IPS DF 4.7 (cell line): ENCODE measurements around the gene DYNC1LI1.
"Not testable (repeated sequence)": the region's sequence is repeated elsewhere in the genome, so short reads cannot be mapped to it uniquely, and the experiment has no call there.

ENCODE experiments used
- DNase-seq: peaks from one replicate; pipeline ENCODE4 v3.0.0-alpha.2; 2013; ENCODE audit warnings: low spot score; ENCODE audit errors: extremely low read depth

Gene DYNC1LI1

DNA sequence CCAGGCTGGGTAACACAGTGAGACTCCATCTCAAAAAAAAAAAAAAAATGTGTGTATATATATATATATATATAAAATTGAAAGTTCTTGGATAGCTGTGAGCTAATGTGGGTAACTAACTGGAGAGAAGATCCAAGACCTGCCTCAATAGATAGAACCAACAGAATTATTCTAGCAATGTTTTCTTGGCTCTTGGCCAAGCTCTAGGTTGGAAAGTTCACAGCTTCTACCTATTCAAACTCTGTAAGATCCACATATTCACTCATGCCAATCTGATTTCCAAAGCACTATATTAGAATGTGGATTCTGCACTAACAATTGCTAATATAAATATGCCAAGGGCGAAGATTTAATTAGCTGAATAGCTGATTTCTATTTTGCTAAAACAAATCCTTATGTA lies 38.2 kb downstream of the DYNC1LI1 start:
- no peak for DNase-seq

DNA sequence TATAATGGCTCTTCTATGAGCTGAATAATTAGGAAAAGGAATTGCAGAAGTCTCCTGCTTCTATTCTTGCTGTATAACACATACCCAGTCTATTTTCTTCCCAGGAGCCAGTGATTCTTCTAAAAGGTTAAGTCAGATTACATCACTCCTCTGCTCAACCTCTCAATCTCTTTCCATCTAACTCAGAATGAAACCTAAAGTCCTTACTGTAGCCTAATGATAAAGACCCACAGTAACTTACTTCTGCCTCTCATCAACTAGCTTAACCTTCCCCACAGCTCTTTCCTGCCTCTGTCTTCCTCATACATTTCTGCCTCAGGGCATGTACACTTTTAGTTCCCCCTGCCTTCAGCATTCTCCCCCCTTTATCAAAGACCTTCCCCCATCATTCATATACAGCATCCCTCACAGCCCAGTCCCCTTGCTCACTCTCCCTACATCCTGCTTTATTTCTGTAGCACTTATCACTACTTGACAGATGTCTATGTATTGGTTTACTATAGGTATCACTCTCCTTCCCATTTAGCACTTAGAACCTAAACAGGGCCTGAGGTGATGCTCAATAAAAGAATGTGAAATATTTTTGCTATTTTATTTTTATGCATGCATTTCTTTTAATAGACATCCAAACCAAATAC lies 39.5 kb downstream of the DYNC1LI1 start:
- DNase-seq = no peak

DNA sequence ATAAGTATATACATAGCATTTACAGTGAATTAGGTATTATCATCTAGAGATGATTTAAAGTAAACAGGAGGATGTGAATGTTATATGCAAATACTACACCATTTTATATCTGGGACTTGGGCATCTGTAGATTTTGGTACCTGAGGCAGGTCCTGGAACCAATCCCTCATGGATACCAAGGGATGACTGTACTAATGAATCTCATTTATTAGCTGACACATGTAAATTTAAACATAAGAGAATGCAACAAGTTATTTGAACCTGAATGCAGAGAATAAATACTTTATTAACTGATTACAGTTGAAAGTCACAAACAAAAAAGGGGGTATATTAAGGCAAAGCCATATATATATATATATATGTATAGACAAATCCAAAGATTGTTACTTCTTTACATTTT lies 44.9 kb downstream of the DYNC1LI1 start:
- DNase-seq = no peak

DNA sequence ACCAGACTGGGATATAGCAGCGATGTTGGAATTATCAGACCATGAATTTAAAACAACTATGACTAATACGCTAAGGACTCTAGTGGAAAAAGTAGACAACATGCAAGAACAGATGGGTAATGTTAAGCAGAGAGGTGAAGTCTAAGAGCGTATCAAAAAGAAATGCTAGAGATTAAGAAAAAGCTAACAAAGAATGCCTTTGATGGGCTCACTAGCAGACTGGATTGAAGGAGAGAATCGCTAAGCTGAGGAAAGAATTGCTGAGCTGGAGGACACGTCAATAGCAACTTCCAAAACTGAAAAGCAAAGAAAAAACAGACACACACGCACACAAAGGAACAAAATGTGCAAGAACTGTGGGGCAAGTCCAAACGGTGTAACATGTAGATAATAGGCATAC lies 48.0 kb downstream of the DYNC1LI1 start:
- no peak for DNase-seq

DNA sequence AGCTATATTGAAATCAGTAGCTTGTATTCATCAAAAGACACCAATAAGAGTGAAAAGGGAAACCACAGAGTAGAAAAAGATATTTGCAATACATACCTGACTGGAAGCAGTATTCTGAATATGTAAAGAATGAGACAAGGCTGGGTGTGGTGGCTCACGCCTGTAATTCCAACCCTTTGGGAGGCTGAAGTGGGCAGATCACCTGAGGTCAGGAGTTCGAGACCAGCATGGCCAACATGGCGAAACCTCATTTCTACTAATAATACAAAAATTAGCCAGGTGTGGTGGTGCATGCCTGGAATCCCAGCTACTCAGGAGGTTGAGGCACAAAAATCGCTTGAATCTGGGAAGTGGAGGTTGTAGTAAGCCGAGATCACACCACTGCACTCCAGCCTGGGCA lies 51.7 kb downstream of the DYNC1LI1 start:
- not testable (repeated sequence) for DNase-seq

DNA sequence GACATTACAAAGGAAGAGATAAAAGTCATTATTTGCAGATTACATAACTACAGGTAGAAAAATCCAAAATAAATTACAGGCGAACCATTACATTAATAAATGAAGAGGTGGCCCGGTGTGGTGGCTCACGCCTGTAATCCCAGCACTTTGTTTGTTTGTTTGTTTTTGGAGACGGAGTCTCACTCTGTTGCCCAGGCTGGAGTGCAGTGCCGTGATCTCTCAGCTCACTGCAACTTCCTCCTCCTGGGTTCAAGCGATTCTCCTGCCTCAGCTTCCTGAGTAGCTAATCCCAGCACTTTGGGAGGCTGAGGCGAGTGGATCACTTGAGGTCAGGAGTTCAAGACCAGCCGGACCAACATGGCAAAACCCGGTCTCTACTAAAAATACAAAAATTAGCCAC lies 53.9 kb downstream of the DYNC1LI1 start:
- DNase-seq = not testable (repeated sequence)

DNA sequence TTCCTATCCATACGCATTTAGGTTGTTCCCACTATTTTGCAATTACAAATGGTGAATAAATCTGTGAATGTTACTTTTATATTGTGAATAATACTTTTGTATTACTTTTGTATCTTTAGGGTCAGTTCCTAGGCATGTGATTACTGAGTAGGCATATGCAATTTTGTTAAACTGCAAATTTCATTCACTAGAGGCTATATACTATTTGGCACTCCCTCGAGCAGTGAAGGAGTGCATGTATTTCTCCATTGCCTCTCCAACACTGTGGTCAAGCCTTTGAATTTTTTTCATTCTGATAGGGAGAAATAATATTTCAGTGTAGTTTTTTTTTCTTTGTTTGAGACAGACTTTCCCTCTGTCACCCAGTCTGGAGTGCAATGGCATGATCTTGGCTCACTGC lies 59.7 kb downstream of the DYNC1LI1 start:
- no peak for DNase-seq

DNA sequence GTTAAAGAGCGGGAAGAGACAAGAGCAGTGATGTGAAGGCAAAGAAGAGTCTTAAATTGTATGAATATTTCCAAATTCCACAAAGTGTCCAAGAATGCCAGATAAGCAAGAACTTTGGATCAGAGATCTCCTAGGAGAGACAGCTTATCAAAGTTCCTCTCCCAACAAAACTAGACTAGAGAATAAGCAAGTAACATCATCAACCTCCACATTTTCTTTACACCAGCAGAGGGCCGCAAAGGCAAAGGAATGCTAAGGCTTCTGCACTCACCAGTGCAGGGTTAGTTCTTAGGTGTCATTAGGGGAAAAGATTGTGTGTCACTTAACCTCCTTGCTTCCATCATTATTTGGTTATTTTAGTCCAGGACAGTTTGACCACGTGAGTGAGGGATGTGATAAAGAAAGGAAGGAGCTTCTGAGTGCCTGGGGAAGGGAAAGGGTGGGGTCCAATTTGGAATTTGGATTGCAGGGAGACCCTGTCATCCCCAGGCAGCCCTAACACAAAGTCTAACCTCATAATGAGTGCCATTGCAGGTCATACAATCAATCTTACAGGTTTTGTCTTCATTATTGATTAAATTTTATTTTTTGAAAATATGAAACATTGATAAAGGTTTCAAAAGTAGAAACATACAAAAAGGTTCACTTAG lies 60.5 kb downstream of the DYNC1LI1 start:
- DNase-seq = no peak

DNA sequence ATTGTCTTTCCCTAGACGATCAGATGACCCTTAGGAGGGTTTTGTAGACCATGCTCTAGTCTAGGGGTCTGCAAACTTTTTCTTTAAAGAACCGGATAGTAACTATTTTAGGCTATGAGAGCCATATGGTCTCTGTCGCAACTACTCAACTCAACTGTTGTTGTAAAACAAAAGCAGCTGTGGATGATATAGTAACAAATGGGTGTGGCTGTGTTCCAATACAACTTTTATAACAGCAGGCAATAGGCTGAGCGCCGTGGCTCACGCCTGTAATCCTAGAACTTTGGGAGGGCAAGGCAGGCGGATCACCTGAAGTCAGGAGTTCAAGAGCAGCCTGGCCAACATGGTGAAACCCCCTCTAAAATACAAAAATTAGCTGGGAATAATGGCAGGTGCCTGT lies 61.9 kb downstream of the DYNC1LI1 start:
- no peak for DNase-seq

DNA sequence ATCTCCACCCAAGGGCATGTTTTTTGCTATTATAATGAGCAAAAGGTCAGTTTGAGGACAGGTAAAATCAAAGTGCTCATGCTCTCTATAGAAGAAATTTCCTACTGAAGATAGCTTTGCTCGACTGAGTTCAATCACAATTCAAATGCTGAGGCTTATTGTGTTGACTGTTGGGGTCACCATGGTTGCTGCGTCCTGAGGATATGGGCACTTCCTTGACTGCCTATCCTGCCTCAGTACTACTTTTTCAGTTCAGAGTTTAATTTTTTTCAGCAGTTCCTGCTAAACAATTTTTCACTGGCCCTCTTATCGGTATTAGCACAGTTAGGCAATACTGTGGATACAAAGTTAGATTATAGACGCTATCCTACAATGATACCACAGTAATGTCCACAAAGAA lies 64.2 kb downstream of the DYNC1LI1 start:
- DNase-seq = no peak

DNA sequence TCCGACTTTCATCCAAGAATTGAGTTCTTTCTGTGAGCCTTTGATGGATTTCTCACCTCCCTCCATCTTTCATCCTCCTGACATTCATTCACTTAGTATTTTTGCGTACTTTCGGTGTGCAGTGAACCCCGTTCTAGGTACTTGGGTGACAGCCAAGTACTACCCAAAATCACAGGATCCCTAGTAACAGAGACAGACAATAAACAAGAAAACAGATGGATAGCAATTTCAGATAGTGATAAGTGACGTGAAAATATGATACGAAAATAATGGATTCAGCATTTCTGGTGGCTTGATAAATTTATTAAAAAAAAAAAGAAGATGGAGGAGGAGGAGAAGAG lies 67.7 kb downstream of the DYNC1LI1 start:
- DNase-seq = no peak

DNA sequence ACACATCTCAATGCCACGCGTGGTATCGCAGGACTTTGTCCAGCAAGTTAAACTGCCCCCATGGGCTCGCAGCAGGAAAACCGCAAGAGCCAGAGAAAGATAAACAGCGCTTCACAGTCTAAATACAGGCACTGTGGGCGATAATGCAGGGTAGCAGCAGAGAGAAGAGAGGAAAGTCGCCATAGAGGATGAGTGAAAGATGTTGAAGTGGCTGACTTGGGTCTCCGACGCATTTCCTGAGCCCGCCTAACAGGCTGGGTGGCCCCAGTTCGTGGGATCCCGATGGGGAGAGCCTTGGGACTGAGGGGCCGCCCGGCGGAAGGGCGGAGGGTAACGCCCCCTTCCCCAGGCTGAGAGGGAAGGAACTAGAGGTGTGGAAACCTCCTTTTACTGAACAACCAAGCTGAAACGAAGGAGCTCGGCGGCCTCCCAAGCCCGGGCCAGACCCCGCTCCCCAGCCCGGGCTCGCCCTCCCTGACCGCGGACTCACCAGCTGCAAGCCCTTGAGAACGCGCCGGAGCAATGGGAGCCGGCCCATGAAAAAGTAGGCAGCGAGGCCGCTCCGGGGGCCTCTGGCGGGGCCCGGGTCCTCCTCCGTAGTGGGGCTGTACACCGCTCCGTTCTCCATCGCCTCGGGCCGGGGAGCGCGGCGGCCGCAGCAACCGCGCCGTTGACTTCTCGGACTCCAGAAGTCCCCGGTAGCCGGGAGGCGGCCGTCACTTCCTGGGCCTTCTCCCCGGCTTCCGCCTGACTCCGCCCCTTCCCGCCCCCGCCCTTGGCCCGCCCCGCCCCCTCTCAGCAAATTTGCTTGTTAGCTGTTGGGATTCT lies 68.3 kb downstream of the DYNC1LI1 start, which contains the start of gene CMTM6:
CMTM6 (minus strand) TSS at position 735 of the 828 bp plus-strand sequence; CDS start at position 628, 107 bp downstream.
- no peak for DNase-seq

DNA sequence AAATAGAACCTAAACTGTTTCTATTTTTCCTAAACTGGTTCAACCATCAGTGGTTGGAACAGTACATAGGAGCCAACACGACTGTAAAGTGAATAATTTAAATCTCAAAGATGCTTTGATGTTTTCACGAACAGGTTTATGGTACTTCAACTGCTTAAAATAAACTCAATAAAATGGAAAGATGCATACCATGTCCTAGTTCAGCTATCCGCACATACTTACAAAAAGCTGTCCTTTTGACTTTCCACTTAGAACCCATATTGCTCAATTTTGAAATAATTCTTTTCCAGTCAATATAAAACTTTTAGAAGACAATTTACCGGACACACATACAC lies 68.9 kb downstream of the DYNC1LI1 start:
- DNase-seq = no peak

DNA sequence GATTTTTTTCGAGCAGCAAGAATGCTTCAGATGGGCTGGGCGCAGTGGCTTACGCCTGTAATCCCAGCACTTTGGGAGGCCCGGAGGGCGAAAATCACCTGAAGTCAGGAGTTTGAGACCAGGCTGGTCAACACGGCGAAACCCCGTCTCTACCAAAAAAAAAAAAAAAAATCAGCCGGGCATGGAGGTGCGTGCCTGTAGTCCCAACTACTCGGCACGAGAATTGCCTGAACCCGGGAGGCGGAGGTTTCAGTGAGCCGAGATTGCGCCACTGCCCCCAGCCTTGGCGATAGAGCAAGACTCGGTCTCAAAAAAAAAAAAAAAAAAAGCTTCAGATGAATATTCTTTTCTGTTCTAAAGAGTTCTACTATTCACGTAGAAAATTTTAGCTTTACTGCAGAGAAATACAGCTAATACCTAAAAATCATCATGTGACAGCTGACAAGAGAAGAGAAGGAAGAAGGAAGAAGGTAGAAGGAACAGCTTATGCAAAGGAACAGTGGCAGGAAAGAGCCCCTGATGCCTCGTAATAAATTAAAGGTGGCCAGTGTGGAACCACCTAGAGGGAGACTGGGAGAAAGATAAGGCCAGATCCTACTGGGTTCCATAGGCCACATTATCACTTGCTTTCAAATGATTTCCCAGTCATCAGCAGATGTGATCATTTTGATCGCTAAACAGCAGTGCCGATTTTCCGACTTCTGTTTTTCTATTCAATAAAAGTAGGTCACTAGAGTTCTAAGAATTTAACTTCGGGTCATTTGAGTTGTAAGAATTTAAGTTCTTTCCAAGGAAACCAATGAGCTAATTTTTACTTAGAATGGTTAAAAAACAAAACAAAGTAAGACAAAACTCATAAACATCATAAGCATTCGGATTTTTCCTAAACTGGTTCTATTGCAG lies 69.5 kb downstream of the DYNC1LI1 start:
- DNase-seq = no peak

DNA sequence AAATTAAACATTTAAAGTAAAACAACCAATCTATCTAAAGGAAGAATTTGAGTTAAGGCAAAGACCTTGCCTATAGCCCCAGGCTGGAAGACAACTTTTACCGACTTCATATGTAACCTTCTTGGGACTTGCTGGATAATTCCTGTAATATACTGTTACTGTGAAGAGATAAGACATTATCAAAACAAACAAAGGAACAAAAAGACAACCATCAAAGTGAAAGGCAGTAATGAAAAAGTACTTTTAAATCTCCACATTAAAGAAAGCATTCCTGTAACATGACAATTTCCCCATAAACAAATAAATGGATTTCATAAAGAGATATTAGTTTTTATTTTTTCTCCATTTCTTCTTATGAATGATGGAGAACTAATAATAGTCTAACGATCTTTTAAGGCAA lies 70.4 kb downstream of the DYNC1LI1 start:
- DNase-seq = no peak

DNA sequence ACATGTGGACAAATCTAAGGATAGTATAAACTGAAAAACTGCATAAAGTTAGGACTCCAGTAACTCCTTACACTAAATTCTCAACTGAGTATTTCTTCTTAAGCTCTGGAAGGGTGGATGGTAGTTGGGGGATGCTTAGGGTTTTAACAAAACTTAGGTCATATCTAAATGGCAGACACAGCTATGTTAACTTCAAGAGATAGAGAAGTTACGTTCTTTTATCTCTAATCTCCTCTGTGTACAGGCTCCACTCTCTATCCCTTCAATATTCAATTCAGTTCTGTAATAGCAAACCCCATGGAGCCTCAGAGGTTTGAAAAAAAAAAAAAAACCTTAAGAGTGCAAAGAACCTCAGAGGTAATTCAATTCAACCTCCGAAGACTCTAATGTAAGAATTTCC lies 71.1 kb downstream of the DYNC1LI1 start:
- no peak for DNase-seq

DNA sequence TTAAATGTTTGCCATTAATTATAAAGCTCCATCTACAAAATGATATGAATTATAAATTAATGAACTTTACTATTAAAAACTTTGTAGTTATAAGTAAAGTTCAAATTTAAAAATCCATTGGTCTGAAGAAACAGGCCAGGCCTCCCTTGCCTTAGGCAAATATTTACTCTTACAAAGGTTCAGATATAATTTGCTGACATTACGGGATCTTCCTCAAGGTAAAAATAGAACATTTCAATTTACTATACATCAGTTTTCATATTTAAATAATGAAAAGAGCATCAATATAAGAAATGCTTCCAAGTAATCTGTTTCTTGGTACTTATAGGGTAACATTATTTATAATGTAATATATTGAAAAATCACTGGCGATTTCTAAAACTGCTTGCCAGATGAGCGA lies 71.7 kb downstream of the DYNC1LI1 start:
- DNase-seq = no peak

DNA sequence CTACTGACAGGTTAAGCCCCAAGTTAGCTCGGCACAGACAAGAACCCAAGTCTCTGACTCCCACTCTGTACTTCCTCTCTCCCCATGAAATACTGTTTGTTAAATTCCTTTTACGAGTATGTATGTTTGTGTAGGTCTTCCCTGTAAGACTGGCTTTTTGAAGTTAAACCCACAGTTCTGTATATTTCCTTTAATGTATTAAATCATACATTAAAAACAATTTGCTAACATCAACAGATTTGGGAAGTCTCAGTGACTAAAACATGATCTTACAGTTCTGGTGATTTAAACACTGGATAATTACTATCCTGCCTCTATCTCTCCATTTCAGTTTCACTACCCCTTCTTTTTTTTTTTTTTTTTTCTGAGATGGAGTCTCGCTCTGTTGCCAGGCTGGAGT lies 72.4 kb downstream of the DYNC1LI1 start:
- DNase-seq = no peak

DNA sequence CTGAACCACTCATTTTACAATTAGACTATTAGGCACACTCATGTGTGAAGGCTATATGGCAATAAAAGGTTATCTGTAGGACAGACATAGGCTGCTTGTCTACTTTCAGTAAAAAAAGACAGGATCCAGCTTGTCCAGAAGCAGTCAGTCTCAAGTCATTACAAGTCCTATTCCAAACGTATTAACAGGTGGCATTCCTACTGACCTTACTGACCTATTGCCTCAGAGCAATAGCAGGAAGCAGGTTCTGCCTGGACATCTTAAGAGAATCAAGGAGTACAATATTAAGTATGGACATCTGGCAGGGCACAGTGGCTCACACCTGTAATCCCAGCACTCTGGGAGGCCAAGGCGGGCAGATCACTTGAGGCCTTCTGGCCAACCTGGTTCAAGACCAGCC lies 75.0 kb downstream of the DYNC1LI1 start:
- DNase-seq = no peak

DNA sequence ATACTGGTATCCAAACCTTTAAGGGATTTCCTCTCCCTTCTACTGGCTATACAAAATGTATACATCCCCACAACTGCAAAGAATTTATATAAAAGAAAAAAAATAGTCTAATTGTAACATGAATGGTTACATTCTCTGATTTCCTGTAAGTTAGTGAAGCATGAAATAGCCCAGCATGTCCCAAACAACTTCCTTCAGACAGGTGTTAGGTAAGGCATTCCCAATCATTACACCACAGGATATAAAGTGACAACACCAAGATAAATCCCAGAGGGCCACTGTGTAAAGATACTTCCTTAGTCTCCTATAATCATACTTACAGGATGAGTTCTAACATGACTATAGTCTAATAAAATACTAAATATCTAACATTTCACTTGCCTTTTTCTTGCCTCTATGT lies 75.6 kb downstream of the DYNC1LI1 start:
- no peak for DNase-seq
